Activated CD4-positive, alpha-beta memory T cell treated with anti-CD3 and anti-CD28 coated beads for 36 hours (primary cell): ENCODE data around the gene SLBP. TPM values are rescaled to one million over a fixed set of nuclear protein-coding genes. Genes with fewer than 3 reads are reported as not detected.

Experiments used
- CTCF ChIA-PET: fragments of 350-600 bp; sonication (Branson Sonifier 250); formaldehyde crosslinking; loops from one replicate; lab custom pipeline; 2021; ENCODE audit warnings: antibody characterized with exemption, inconsistent platforms; lab: Charles Lee
- POLR2A ChIA-PET: fragments of 350-600 bp; sonication (Branson Sonifier 250); formaldehyde crosslinking; loops from one replicate; lab custom pipeline; 2021; ENCODE audit warnings: antibody characterized with exemption; lab: Charles Lee
- DNase-seq: peaks from one replicate; pipeline ENCODE4 v3.0.0-alpha.2; 2020
- H3K27ac Mint-ChIP-seq: one replicate; pipeline ENCODE4 v1.8.0; 2021; ENCODE audit warnings: mixed read lengths
- H3K27me3 Mint-ChIP-seq: one replicate; pipeline ENCODE4 v1.8.0; 2021; ENCODE audit warnings: mixed read lengths
- H3K36me3 Mint-ChIP-seq: one replicate; pipeline ENCODE4 v1.8.0; 2021; ENCODE audit warnings: mixed read lengths
- H3K4me1 Mint-ChIP-seq: one replicate; pipeline ENCODE4 v1.8.0; 2021; ENCODE audit warnings: low read depth, mixed read lengths
- H3K4me3 Mint-ChIP-seq: one replicate; pipeline ENCODE4 v1.8.0; 2021; ENCODE audit warnings: mild to moderate bottlenecking, mixed read lengths
- H3K9me3 Mint-ChIP-seq: one replicate; pipeline ENCODE4 v1.8.0; 2021; ENCODE audit warnings: mixed read lengths
- intact Hi-C: fragments of 100-400 bp; cut with micrococcal nuclease; formaldehyde crosslinking; loops from one replicate; pipeline ENCODE4 v1.15.1; 2023
- total RNA-seq, 2 experiments: library from RNA; stranded (reverse); gene quantifications; one replicate each; pipeline ENCODE4 v1.2.3, GENCODE V29; 2021

Gene SLBP
- total RNA-seq, 2 experiments from 2014 or later = 103 to 106 TPM

DNA sequence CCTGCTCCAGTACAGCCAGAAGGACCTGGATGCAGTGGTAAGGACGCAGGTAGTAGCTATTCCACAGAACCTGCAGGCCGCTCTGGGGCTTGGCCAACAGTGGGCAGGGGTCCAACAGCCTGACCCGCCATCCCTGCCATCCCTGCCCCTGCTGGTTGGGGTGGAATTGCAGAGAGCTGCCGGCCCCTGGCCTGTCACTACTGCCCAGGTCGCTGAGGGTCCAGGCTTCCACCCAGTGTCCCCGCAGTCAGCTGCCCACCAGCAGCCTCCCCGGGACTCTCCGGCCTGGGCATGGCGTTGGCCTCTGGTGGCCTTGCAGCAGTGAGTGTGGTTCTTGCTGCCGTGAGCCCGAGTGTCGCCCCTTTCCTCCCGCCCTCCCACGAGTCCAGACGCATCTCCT is 25.5 kb upstream of the SLBP start:
- Mint-ChIP-seq H3K9me3 (peaks cover 13% of the 10 kb centered on the region), H3K27me3 (no peaks in the 10 kb centered on the region), H3K4me3 (no peak overlapping the region), H3K27ac (no peak overlapping the region), H3K4me1 (no peaks in the 10 kb centered on the region), H3K36me3 (peaks cover 63% of the 10 kb centered on the region)
- ChIA-PET POLR2A (no interaction called here), CTCF (interaction anchor here (1.2 kb wide), 1 partner anchor 11 kb away, joined by 3 read pairs; no protein-coding TSS in a partner anchor)
- intact Hi-C loops = no loop called here
- no peak for DNase-seq

DNA sequence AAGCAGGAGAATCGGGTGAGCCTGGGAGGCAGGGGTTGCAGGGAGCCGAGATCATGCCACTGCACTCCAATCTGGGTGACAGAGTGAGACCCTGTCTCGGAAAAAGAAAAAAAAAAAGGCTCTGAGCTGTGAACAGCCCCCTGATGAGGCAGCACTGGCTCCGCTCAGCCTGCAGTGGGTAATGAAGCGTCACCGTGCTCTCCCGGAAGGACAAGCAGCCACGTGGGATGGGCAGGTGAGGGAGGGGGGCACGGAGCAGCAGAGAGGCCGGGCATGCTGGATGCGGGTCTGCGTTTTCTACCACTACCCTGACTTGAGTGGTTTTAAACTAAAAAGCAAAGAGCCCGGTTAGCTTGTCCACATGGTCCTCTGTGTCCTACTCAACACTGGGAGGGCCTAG is 24.7 kb upstream of the SLBP start:
- CTCF ChIA-PET = interaction anchor here (1.0 kb wide), 1 partner anchor 12 kb away, joined by 3 read pairs; no protein-coding TSS in a partner anchor
- Mint-ChIP-seq H3K9me3 (peaks cover 13% of the 10 kb centered on the region), H3K4me1 (peaks cover 1% of the 10 kb centered on the region), H3K4me3 (no peak overlapping the region), H3K27ac (no peak overlapping the region), H3K36me3 (peaks cover 64% of the 10 kb centered on the region), H3K27me3 (no peaks in the 10 kb centered on the region)
- intact Hi-C loops = no loop called here
- POLR2A ChIA-PET = no interaction called here
- DNase-seq = no peak

DNA sequence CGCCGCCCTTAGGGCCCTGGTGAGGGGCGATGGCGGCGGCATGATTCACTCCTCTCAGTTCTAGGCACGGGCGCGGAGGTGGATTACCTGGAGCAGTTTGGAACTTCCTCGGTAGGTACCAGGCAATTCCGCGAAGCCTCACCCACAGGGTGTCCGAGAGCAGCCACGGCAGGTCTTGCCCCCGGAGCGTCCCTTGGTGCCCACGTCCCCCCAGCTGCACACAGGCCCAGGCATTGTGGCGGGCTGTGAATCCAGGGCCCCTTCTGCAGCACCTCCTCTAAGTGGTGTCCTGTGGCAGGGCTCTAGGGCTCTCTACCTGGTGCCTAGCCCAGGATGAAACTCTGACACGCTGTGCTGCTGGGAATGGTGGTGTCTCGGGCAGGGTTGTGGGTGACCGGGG is 23.1 kb upstream of the SLBP start:
- ChIA-PET CTCF (no interaction called here), POLR2A (no interaction called here)
- Mint-ChIP-seq H3K4me3 (no peak overlapping the region), H3K36me3 (peaks cover 65% of the 10 kb centered on the region), H3K27ac (no peak overlapping the region), H3K9me3 (peaks cover 13% of the 10 kb centered on the region), H3K27me3 (no peaks in the 10 kb centered on the region), H3K4me1 (peaks cover 16% of the 10 kb centered on the region)
- intact Hi-C loops = no loop called here
- DNase-seq = no peak

DNA sequence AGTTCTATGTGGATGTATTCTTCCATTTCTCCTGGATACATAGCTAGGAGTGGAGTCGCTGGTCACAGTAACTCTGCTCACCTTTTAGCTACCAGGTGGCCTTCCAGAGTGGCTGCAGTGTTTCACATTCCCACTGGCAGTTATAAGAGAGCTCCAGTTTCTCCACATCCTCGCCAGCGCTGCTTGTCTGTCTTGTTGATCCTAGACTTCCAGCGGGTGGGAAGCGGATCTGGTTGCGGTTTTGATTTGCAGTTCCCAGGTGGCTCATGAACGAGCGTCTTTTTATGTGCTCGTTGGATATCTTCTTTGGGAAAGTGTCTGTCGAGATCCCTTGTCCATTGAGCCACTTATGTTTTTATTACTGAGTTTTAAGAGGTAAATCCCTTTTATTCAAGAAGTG is 20.8 kb upstream of the SLBP start:
- H3K4me3 Mint-ChIP-seq = no peak overlapping the region
- peaks cover 3% of the 10 kb centered on the region for H3K9me3 Mint-ChIP-seq
- intact Hi-C loops = no loop called here
- POLR2A ChIA-PET = no interaction called here
- no peak overlapping the region for H3K27ac Mint-ChIP-seq
- peaks cover 70% of the 10 kb centered on the region for H3K36me3 Mint-ChIP-seq
- DNase-seq = no peak
- peaks cover 31% of the 10 kb centered on the region for H3K4me1 Mint-ChIP-seq
- no peaks in the 10 kb centered on the region for H3K27me3 Mint-ChIP-seq
- CTCF ChIA-PET = interaction anchor here (0.8 to 5.2 kb wide), 3 partner anchors 15 to 167 kb away, joined by 3 to 69 read pairs (median 4); no protein-coding TSS in a partner anchor

DNA sequence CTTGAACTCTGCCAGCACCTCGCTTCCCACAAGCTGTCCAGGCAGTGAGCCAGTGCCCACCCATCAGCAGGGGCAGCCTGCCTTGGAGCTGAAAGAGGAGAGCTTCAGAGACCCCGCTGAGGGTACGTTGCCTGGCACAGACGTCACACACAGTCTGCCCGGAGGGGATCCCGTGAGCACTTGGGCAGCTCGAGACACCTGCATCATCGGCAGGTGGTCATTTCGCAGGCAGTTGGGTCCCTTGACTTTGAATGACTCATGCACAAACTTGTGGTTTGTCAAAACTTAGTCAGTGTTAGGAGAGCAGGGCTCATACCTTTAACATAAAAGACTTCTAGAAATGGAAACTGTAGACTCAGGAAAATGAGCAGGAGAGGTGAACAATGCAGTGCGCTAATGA is 19.1 kb upstream of the SLBP start:
- Mint-ChIP-seq H3K4me1 (peaks cover 47% of the 10 kb centered on the region), H3K27me3 (no peaks in the 10 kb centered on the region), H3K9me3 (no peaks in the 10 kb centered on the region), H3K4me3 (no peak overlapping the region), H3K36me3 (peaks cover 70% of the 10 kb centered on the region), H3K27ac (peak overlapping the region; percentile 53)
- CTCF ChIA-PET = interaction anchor here (1.8 to 5.2 kb wide), 2 partner anchors 21 to 38 kb away, joined by 8 to 69 read pairs; no protein-coding TSS in a partner anchor
- peak; percentile 65 for DNase-seq
- intact Hi-C loops = no loop called here
- POLR2A ChIA-PET = interaction anchor here (0.9 to 1.3 kb wide), 5 partner anchors 9 to 140 kb away, joined by 3 to 8 read pairs (median 3); partner anchors contain the start of genes TACC3 and TMEM129

DNA sequence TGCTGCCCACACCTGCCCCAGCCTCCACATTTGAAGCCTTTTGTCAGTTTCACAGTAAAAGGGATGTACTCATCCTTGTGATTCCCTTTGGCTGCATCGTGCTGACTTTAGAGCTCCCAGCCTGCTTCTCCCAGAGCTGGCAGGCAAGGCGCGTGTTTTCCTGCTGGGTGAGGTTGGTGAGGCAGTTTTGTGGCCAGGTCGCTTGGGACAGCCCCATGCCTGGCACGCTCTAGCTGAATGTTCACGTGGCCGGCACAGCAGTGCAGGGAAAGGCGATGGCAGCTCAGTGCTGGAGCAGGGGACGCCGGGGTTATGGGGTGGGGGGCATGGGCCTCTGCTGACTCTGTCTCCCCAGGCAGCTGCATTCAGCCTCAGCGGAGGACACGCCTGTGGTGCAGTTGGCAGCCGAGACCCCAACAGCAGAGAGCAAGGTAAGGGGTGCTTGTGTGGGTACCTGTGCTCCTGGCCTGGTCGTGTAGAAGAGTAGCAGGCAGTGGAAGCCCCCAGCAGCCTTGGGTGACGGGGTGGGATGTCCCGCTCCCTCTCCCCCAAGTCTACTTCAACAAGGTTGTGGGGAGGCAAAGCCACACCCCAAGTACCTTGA is 18.5 kb upstream of the SLBP start:
- Mint-ChIP-seq H3K4me3 (no peak overlapping the region), H3K27me3 (no peaks in the 10 kb centered on the region), H3K36me3 (peaks cover 70% of the 10 kb centered on the region), H3K27ac (peak overlapping the region; percentile 53), H3K4me1 (peaks cover 50% of the 10 kb centered on the region), H3K9me3 (no peaks in the 10 kb centered on the region)
- CTCF ChIA-PET = interaction anchor here (0.8 to 5.2 kb wide), 4 partner anchors 10 to 510 kb away, joined by 3 to 69 read pairs (median 6); partner anchors contain the start of gene TMEM129
- POLR2A ChIA-PET = interaction anchor here (0.6 to 1.3 kb wide), 5 partner anchors 10 to 140 kb away, joined by 3 to 8 read pairs (median 3); partner anchors contain the start of genes TACC3 and TMEM129
- DNase-seq = no peak
- intact Hi-C loops = no loop called here

DNA sequence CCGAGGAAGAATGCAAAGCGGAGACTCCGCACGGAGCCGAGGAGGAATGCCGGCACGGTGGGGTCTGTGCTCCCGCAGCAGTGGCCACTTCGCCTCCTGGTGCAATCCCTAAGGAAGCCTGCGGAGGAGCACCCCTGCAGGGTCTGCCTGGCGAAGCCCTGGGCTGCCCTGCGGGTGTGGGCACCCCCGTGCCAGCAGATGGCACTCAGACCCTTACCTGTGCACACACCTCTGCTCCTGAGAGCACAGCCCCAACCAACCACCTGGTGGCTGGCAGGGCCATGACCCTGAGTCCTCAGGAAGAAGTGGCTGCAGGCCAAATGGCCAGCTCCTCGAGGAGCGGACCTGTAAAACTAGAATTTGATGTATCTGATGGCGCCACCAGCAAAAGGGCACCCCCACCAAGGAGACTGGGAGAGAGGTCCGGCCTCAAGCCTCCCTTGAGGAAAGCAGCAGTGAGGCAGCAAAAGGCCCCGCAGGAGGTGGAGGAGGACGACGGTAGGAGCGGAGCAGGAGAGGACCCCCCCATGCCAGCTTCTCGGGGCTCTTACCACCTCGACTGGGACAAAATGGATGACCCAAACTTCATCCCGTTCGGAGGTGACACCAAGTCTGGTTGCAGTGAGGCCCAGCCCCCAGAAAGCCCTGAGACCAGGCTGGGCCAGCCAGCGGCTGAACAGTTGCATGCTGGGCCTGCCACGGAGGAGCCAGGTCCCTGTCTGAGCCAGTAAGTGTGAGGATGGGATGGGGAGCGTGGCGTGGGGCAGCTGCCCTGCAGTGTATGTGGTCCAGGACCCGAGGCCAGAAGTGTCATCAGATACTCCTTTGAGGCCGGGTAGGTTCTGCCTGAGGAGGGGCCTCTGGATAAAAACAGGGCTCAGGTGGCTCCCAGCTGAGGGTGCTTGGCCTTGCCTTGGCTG is 16.2 kb upstream of the SLBP start:
- Mint-ChIP-seq H3K4me1 (peaks cover 68% of the 10 kb centered on the region), H3K27ac (no peak overlapping the region), H3K27me3 (no peaks in the 10 kb centered on the region), H3K36me3 (peaks cover 79% of the 10 kb centered on the region), H3K4me3 (no peak overlapping the region), H3K9me3 (no peaks in the 10 kb centered on the region)
- intact Hi-C loops = no loop called here
- no peak for DNase-seq
- ChIA-PET CTCF (interaction anchor here (0.9 to 6.0 kb wide), 6 partner anchors 16 to 120 kb away, joined by 3 to 142 read pairs (median 10); partner anchors contain the start of gene SLBP), POLR2A (interaction anchor here (1.1 kb wide), 1 partner anchor 18 kb away, joined by 3 read pairs; no protein-coding TSS in a partner anchor)

DNA sequence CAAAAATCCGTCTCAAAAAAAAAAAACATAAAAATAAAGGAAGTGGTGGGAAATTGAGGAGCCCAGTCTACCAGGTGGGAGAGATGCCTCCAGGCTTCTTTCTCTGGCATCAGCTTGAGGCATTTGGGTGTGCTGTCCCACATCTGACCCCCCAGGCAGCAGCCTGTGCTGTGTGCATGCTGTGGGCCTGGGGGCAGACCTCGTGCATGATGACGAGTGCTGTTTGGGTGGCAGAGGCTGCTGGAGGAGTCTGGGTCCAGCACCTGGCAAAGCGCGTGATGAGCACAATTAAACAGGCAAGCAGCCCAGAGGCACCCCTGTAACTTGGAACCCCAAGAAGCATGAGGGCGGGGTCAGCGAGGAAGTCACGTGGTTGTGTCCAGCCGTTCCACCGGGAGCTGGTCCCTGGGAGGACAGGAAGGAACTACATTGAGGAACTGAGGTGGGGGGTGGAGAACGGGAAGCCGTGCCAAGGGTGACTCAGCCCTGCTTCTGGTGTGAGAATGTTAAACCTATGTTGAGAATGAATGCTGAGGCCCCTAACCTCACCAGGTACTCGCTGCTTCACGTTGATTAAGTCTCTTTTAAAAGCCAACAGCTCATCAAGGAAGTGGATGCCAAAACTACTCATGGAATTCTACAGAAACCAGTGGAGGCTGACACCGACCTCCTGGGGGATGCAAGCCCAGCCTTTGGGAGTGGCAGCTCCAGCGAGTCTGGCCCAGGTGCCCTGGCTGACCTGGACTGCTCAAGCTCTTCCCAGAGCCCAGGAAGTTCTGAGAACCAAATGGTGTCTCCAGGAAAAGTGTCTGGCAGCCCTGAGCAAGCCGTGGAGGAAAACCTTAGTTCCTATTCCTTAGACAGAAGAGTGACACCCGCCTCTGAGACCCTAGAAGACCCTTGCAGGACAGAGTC is 15.3 kb upstream of the SLBP start:
- no peaks in the 10 kb centered on the region for H3K27me3 Mint-ChIP-seq
- intact Hi-C loops = loop anchor here (2.0 kb wide), 1 partner anchor 15 kb away; the partner anchor contains the start of gene SLBP
- POLR2A ChIA-PET = interaction anchor here (1.1 to 1.3 kb wide), 2 partner anchors 34 to 257 kb away, joined by 3 read pairs; no protein-coding TSS in a partner anchor
- no peaks in the 10 kb centered on the region for H3K9me3 Mint-ChIP-seq
- H3K4me1 Mint-ChIP-seq = peaks cover 75% of the 10 kb centered on the region
- peaks cover 81% of the 10 kb centered on the region for H3K36me3 Mint-ChIP-seq
- H3K27ac Mint-ChIP-seq = no peak overlapping the region
- no peak overlapping the region for H3K4me3 Mint-ChIP-seq
- CTCF ChIA-PET = interaction anchor here (0.9 to 6.0 kb wide), 5 partner anchors 15 to 121 kb away, joined by 3 to 142 read pairs (median 6); partner anchors contain the start of gene SLBP
- no peak for DNase-seq

DNA sequence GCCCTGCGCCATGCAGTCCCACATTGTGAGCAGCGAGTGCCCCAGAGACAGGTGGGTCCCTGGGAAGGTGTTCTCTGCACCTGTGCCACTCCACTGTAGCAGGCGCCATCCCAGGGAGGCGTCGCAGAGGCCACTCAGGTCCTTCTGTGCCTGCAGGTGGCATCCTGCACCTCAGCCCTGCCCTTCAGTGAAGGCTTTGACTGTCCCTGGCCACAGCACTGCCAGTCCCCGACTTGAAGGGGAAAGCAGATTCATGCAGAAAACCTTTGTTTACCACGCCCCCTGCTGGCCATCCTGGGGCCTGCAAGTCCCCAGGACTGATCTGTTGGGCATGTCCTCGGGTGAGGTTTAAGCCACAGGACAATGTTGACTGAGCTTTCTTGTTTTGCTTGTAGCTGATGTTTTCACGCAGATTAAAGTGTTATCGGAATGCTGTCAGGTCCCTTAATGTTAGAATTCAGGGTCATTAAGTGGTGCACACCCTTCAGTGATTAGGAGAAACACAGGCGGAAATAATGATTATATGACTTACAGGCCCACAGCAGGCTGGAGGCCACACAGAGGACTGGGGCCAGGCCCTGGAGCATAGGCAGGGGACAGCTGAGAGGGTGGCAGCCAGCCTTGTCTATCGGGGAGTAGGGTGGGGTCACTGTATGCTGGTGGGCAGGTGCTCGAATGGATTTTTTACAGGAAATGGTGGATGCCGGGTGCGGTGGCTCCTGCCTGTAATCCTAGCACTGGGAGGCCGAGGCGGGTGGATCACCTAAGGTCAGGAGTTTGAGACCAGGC is 14.2 kb upstream of the SLBP start:
- intact Hi-C loops = loop anchor here (1.0 to 2.0 kb wide), 2 partner anchors 14 to 33 kb away; partner anchors contain the start of gene SLBP
- H3K9me3 Mint-ChIP-seq = no peaks in the 10 kb centered on the region
- DNase-seq = peak; percentile 92
- H3K36me3 Mint-ChIP-seq = peaks cover 81% of the 10 kb centered on the region
- peaks cover 72% of the 10 kb centered on the region for H3K4me1 Mint-ChIP-seq
- peak overlapping the region; percentile 61 for H3K27ac Mint-ChIP-seq
- H3K4me3 Mint-ChIP-seq = no peak overlapping the region
- H3K27me3 Mint-ChIP-seq = no peaks in the 10 kb centered on the region
- POLR2A ChIA-PET = interaction anchor here (1.1 to 1.6 kb wide), 3 partner anchors 33 to 258 kb away, joined by 3 to 7 read pairs (median 3); no protein-coding TSS in a partner anchor
- CTCF ChIA-PET = interaction anchor here (0.6 to 6.0 kb wide), 9 partner anchors 8 to 122 kb away, joined by 3 to 142 read pairs (median 6); no protein-coding TSS in a partner anchor

DNA sequence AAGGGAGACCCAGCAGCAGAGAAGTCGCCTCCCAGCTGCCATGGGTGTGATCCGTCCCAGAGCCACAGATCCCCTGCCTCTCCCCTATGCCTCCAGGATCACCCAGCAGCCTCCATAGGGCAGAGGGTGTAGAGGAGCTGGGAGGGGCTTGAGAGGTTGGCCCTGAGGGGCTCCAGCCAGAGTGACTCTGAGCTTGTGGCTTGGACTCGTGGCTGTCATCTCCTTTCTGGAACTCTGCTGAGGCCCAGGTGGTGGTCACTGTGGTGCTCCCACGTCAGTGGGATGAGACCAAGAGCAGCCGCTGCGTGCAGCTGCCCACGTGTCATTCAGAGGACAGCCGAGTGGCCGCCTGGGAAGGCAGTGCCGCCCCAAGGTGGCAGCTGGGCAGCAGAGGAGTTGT is 13.4 kb upstream of the SLBP start:
- intact Hi-C loops = no loop called here
- H3K4me1 Mint-ChIP-seq = peaks cover 63% of the 10 kb centered on the region
- peaks cover 75% of the 10 kb centered on the region for H3K36me3 Mint-ChIP-seq
- H3K4me3 Mint-ChIP-seq = no peak overlapping the region
- H3K27me3 Mint-ChIP-seq = no peaks in the 10 kb centered on the region
- ChIA-PET CTCF (interaction anchor here (0.9 to 6.0 kb wide), 5 partner anchors 8 to 62 kb away, joined by 3 to 142 read pairs (median 11); no protein-coding TSS in a partner anchor), POLR2A (interaction anchor here (1.6 kb wide), 1 partner anchor 32 kb away, joined by 7 read pairs; no protein-coding TSS in a partner anchor)
- no peaks in the 10 kb centered on the region for H3K9me3 Mint-ChIP-seq
- no peak for DNase-seq
- H3K27ac Mint-ChIP-seq = peak overlapping the region; percentile 46
